LNCaP clone FGC (cell line): ENCODE data around the gene IP6K3.

ENCODE experiments used
- DNase-seq: peaks from one replicate; pipeline ENCODE4 v3.0.0-alpha.2; 2011; ENCODE audit warnings: low read depth
- H3K4me3 ChIP-seq: 2 replicates; pipeline ENCODE4 v1.5.1; 2011; ENCODE audit warnings: mild to moderate bottlenecking, low read depth, low read length, control low read depth
- CTCF ChIP-seq: IDR thresholded peaks from 2 replicates; pipeline ENCODE4 v1.5.1; 2012; ENCODE audit warnings: mild to moderate bottlenecking; ENCODE audit not compliant: control insufficient read depth, insufficient read depth; ENCODE audit errors: extremely low read depth

Gene IP6K3

GRCh38 chr6:33725222-33725621 lies 21.5 kb downstream of the IP6K3 start:
- no peak for DNase-seq
- no peak for TF ChIP-seq CTCF
- no peak overlapping the region for H3K4me3 ChIP-seq

- TF ChIP-seq CTCF: no peak
- no peak for DNase-seq
- H3K4me3 ChIP-seq: no peak overlapping the region
Observed at GRCh38 chr6:33724102-33725023, 22.3 kb downstream of the IP6K3 start.

- TF ChIP-seq CTCF: no peak
- DNase-seq: no peak
- no peak overlapping the region for H3K4me3 ChIP-seq
Observed at GRCh38 chr6:33723371-33724085, 23.2 kb downstream of the IP6K3 start.

- TF ChIP-seq CTCF: no peak
- no peak for DNase-seq
- H3K4me3 ChIP-seq: no peak overlapping the region
Observed at GRCh38 chr6:33722103-33722623, 24.5 kb downstream of the IP6K3 start.

GRCh38 chr6:33721508-33721907 lies 25.2 kb downstream of the IP6K3 start:
- no peak overlapping the region for H3K4me3 ChIP-seq
- peak; percentile 81 for DNase-seq
- no peak for TF ChIP-seq CTCF

GRCh38 chr6:33720998-33721397 lies 25.7 kb downstream of the IP6K3 start:
- DNase-seq: no peak
- H3K4me3 ChIP-seq: no peak overlapping the region
- no peak for TF ChIP-seq CTCF
